H1 (cell line): ENCODE measurements around the gene SVEP1. TPM values are rescaled to one million over a fixed set of nuclear protein-coding genes. Genes with fewer than 3 reads are reported as not detected.

Experiments used
- CTCF ChIA-PET: fragments of 300-600 bp; sonication (Branson Sonifier 250); formaldehyde crosslinking; loops from one replicate; lab custom pipeline; 2021; ENCODE audit not compliant: partially characterized antibody; lab: Charles Lee
- POLR2A ChIA-PET: fragments of 300-600 bp; sonication (Branson Sonifier 250); formaldehyde crosslinking; loops from one replicate; lab custom pipeline; 2021; ENCODE audit warnings: inconsistent platforms; ENCODE audit not compliant: partially characterized antibody; lab: Charles Lee
- DNase-seq, 2 experiments: peaks; one replicate each; pipeline versions ENCODE4 v3.0.0 to v3.0.0-alpha.2; 2010 to 2022; ENCODE audit warnings: low spot score in 2 of 2, low read depth in 1 of 2, mixed read lengths in 1 of 2
- FAIRE-seq: peaks from 2 replicates; lab custom pipeline; 2011; peaks lifted over from hg19 to GRCh38; lab: Jason Lieb, UNC
- H2AFZ ChIP-seq: 2 replicates; pipeline ENCODE4 v1.8.1; 2012; ENCODE audit warnings: low read length, inconsistent platforms
- H2AK5ac ChIP-seq: 2 replicates; pipeline ENCODE4 v1.6.1; 2013; ENCODE audit warnings: low read depth, low read length
- H2BK120ac ChIP-seq: replicated peaks from 2 replicates; pipeline ENCODE3; 2013; ENCODE audit warnings: low read depth, low read length, inconsistent platforms
- H2BK12ac ChIP-seq: 2 replicates; pipeline ENCODE4 v1.6.1; 2013; ENCODE audit warnings: low read depth, low read length
- H2BK15ac ChIP-seq: 2 replicates; pipeline ENCODE4 v1.6.1; 2013; ENCODE audit warnings: low read length
- H2BK20ac ChIP-seq: 2 replicates; pipeline ENCODE4 v1.6.1; 2013; ENCODE audit warnings: low read length
- H2BK5ac ChIP-seq: 2 replicates; pipeline ENCODE4 v1.6.1; 2013; ENCODE audit warnings: low read depth, low read length
- H3K14ac ChIP-seq: 2 replicates; pipeline ENCODE4 v1.6.1; 2013; ENCODE audit warnings: inconsistent platforms; ENCODE audit not compliant: insufficient read length
- H3K18ac ChIP-seq: 2 replicates; pipeline ENCODE4 v1.6.1; 2013; ENCODE audit warnings: low read length; ENCODE audit errors: extremely low read depth
- H3K23ac ChIP-seq: 2 replicates; pipeline ENCODE4 v1.6.1; 2013; ENCODE audit warnings: inconsistent platforms; ENCODE audit not compliant: insufficient read length
- H3K23me2 ChIP-seq: 2 replicates; pipeline ENCODE4 v1.6.1; 2013; ENCODE audit warnings: low read depth, low read length
- H3K27ac ChIP-seq: 2 replicates; pipeline ENCODE4 v1.6.1; 2011; ENCODE audit warnings: low read depth, low read length, inconsistent platforms
- H3K27me3 ChIP-seq, 4 experiments: replicated peaks in 1 of 4; 1 replicate in 1 of 4; 2 replicates in 3 of 4; pipeline versions ENCODE4 v1.6.1 to v1.8.1; 2011 to 2013; ENCODE audit warnings: low read length in 3 of 4, mild to moderate bottlenecking in 3 of 4, inconsistent platforms in 2 of 4, mixed read lengths in 2 of 4, moderate library complexity in 1 of 4; ENCODE audit not compliant: control insufficient read depth in 3 of 4, insufficient read depth in 3 of 4; ENCODE audit errors: extremely low read depth in 1 of 4
- H3K36me3 ChIP-seq, 4 experiments: 2 replicates each; pipeline versions ENCODE4 v1.6.1 to v1.8.1; 2011 to 2013; ENCODE audit warnings: mild to moderate bottlenecking in 4 of 4, low read length in 3 of 4, moderate library complexity in 2 of 4, control low read depth in 1 of 4, inconsistent platforms in 1 of 4; ENCODE audit not compliant: insufficient read depth in 4 of 4, control insufficient read depth in 2 of 4
- H3K4ac ChIP-seq: replicated peaks from 2 replicates; pipeline ENCODE3; 2013; ENCODE audit warnings: low read length, low read depth, mixed read lengths, inconsistent platforms; ENCODE audit not compliant: insufficient read length
- H3K4me1 ChIP-seq, 4 experiments: replicated peaks in 1 of 4; 1 replicate in 1 of 4; 2 replicates in 3 of 4; pipeline versions ENCODE4 v1.6.1 to v1.8.1; 2011 to 2013; ENCODE audit warnings: low read length in 3 of 4, inconsistent platforms in 2 of 4, mixed read lengths in 1 of 4; ENCODE audit not compliant: insufficient read depth in 4 of 4, control insufficient read depth in 3 of 4
- H3K4me2 ChIP-seq, 2 experiments: 2 replicates each; pipeline versions ENCODE4 v1.6.1 to v1.8.1; 2011 to 2013; ENCODE audit warnings: low read depth in 2 of 2, low read length in 2 of 2, control low read depth in 1 of 2, inconsistent platforms in 1 of 2, mild to moderate bottlenecking in 1 of 2; ENCODE audit not compliant: insufficient read depth in 1 of 2
- H3K4me3 ChIP-seq, 4 experiments: fragments of 200-600, 300-600 bp in 1 of 4; sonication (generic), shearing (Covaris generic), sonication (Bioruptor Twin) in 1 of 4; 2 replicates each; pipeline versions ENCODE4 v1.5.1 to v1.8.1; 2011 to 2016; ENCODE audit warnings: low read length in 4 of 4, low read depth in 3 of 4, control low read depth in 2 of 4, inconsistent platforms in 2 of 4, mild to moderate bottlenecking in 2 of 4, mixed read lengths in 1 of 4, moderate library complexity in 1 of 4; ENCODE audit not compliant: insufficient read depth in 2 of 4; ENCODE audit errors: extremely low read depth in 1 of 4
- H3K56ac ChIP-seq: replicated peaks from 2 replicates; pipeline ENCODE3; 2013; ENCODE audit warnings: low read depth, mild to moderate bottlenecking, mixed read lengths, low read length, inconsistent platforms; ENCODE audit not compliant: insufficient read length
- H3K79me1 ChIP-seq: 2 replicates; pipeline ENCODE4 v1.6.1; 2013; ENCODE audit warnings: low read depth, low read length, control low read depth
- H3K79me2 ChIP-seq, 2 experiments: 2 replicates each; pipeline versions ENCODE4 v1.6.1 to v1.8.1; 2012 to 2013; ENCODE audit warnings: low read length in 2 of 2, mild to moderate bottlenecking in 2 of 2, inconsistent platforms in 1 of 2; ENCODE audit not compliant: insufficient read depth in 2 of 2, control insufficient read depth in 1 of 2
- H3K9ac ChIP-seq, 4 experiments: replicated peaks in 1 of 4; 1 replicate in 1 of 4; 2 replicates in 3 of 4; pipeline versions ENCODE4 v1.6.1 to v1.8.1; 2011 to 2013; ENCODE audit warnings: low read depth in 3 of 4, low read length in 3 of 4, control low read depth in 2 of 4, mild to moderate bottlenecking in 2 of 4, moderate library complexity in 2 of 4, inconsistent platforms in 1 of 4; ENCODE audit errors: extremely low read depth in 1 of 4
- H3K9me3 ChIP-seq, 2 experiments: 2 replicates each; pipeline versions ENCODE4 v1.6.1 to v1.8.1; 2012 to 2013; ENCODE audit warnings: mild to moderate bottlenecking in 2 of 2, moderate library complexity in 2 of 2, control low read depth in 1 of 2, inconsistent platforms in 1 of 2, low read depth in 1 of 2, low read length in 1 of 2, mixed read lengths in 1 of 2; ENCODE audit not compliant: insufficient read depth in 2 of 2
- H4K20me1 ChIP-seq, 2 experiments: replicated peaks in 1 of 2; 2 replicates each; pipeline versions ENCODE3 to v1.8.1; 2011 to 2013; ENCODE audit warnings: inconsistent platforms in 2 of 2, low read length in 2 of 2, mild to moderate bottlenecking in 1 of 2; ENCODE audit not compliant: insufficient read depth in 2 of 2, control insufficient read depth in 1 of 2
- H4K5ac ChIP-seq: 2 replicates; pipeline ENCODE4 v1.6.1; 2013; ENCODE audit warnings: low read length, low read depth, mixed read lengths, inconsistent platforms; ENCODE audit not compliant: insufficient read length
- H4K8ac ChIP-seq: 2 replicates; pipeline ENCODE4 v1.8.0; 2013; ENCODE audit warnings: mild to moderate bottlenecking, moderate library complexity, low read length, inconsistent platforms; ENCODE audit not compliant: insufficient read depth; ENCODE audit errors: extremely low read depth
- H4K91ac ChIP-seq: replicated peaks from 2 replicates; pipeline ENCODE3; 2013; ENCODE audit warnings: low read length, mixed read lengths, inconsistent platforms; ENCODE audit not compliant: insufficient read length
- POLR2A ChIP-seq, 2 experiments: IDR thresholded peaks; 1 replicate in 1 of 2; 2 replicates in 1 of 2; pipeline ENCODE4 v1.6.1; 2011; ENCODE audit warnings: low read depth in 2 of 2, low read length in 2 of 2, mild to moderate bottlenecking in 2 of 2; ENCODE audit errors: control extremely low read depth in 1 of 2
- RAD21 ChIP-seq, 2 experiments: IDR thresholded peaks in 1 of 2; conservative IDR thresholded peaks in 1 of 2; 2 replicates each; pipeline ENCODE4 v1.6.1; 2011; ENCODE audit warnings: low read depth in 2 of 2, low read length in 2 of 2, improper control_type of control experiment in 1 of 2, inconsistent platforms in 1 of 2, mild to moderate bottlenecking in 1 of 2, moderate library complexity in 1 of 2
- TBP ChIP-seq: IDR thresholded peaks from 2 replicates; pipeline ENCODE4 v1.6.1; 2011; ENCODE audit warnings: low read depth, low read length, improper control_type of control experiment
- WGBS, 2 experiments: shearing (Covaris generic) in 1 of 2; methylation state at CpG; one replicate each; pipeline versions ENCODE4 v1.1.6 to v1.1.7; 2013 to 2015; ENCODE audit warnings: low lambda C conversion rate in 2 of 2, mixed read lengths in 2 of 2, inconsistent platforms in 1 of 2, low coverage in 1 of 2, missing lambda C conversion rate in 1 of 2; ENCODE audit not compliant: insufficient replicate concordance in 2 of 2, insufficient coverage in 1 of 2, insufficient read length in 1 of 2; ENCODE audit errors: extremely low coverage in 1 of 2, missing lambda C conversion rate in 1 of 2; 5-methylcytosine and 5-hydroxymethylcytosine counted together
- polyA plus RNA-seq, 7 experiments: library from polyadenylated mRNA; depleted of rRNA in 3 of 7; stranded (reverse) in 5 of 7; unstranded in 2 of 7; fragments of >200 nt in 5 of 7; fragments of 200-250 nt in 2 of 7; gene quantifications; 1 replicate in 5 of 7; 2 replicates in 1 of 7; 4 replicates in 1 of 7; pipeline versions ENCODE4 v1.2.1 to v1.2.3, GENCODE V29; 2011 to 2013; ENCODE audit warnings: missing spikeins in 2 of 7, mixed read lengths in 2 of 7
- total RNA-seq: library from RNA; stranded (reverse); fragmentation: NEBNext Ultra II Directional; extraction: Animal tissue kit (Norgen Biotek cat#: 25700); gene quantifications from 2 replicates; pipeline ENCODE4 v1.2.1, GENCODE V29; 2021
- TF ChIP-seq, protein P1 (sequence below), 3 experiments: IDR thresholded peaks; 1 replicate in 2 of 3; 2 replicates in 1 of 3; pipeline versions ENCODE4 v1.5.1 to v1.6.1; 2011; ENCODE audit warnings: low read length in 3 of 3, mild to moderate bottlenecking in 3 of 3, inconsistent platforms in 2 of 3, low read depth in 1 of 3, moderate library complexity in 1 of 3; ENCODE audit not compliant: insufficient read depth in 1 of 3; ENCODE audit errors: control extremely low read depth in 1 of 3

Gene SVEP1
- total and polyA plus RNA-seq, 2 of the 8 experiments (the other 6 are each of a cell fraction or from before 2014, with no cell fraction given), result 0.11 to 0.37 TPM

DNA sequence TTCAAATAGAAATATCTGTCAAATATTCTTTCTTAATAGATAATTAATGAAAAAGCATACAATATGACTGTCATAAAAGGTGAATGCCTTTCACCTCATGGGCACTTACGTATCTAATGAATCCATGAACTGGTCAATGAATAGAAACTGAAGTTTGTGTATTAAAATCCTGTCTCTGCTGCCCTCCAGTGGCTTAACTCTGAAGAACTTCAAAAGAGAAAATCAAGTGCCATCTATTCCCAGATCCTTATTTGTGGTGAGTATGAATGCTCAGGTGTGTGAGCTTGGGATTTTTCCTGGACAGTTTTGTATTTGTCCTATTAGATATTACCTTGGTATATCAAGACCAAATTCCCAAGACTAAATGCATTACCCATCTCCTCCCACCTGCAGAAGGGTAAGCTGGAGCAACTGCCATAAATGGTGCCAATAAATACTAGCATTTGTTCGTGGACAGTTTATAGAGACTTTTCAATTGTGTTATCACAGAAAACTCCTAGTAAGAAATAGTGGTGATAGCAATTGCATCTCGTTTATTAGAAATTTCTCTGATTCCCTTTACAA lies 44.0 kb upstream of the SVEP1 start:
- Histone ChIP-seq H4K91ac (no peak overlapping the region), H3K23ac (no peak overlapping the region), H3K4me1 (peaks cover 0 to 7% (median 0%) of the 10 kb centered on the region in 4 experiments; a peak in 1 of 7 replicates), H4K5ac (no peak overlapping the region), H3K27ac (no peak overlapping the region), H3K79me1 (no peaks in the 10 kb centered on the region), H3K36me3 (no peaks in the 10 kb centered on the region), H3K14ac (no peak overlapping the region), H3K9ac (no peak overlapping the region), H3K27me3 (no peaks in the 10 kb centered on the region), H3K4me2 (no peak overlapping the region), H3K56ac (no peak overlapping the region), H3K4ac (no peak overlapping the region), H4K8ac (no peak overlapping the region), H3K4me3 (no peak overlapping the region), H2BK12ac (no peak overlapping the region), H2BK120ac (no peak overlapping the region), H3K18ac (no peak overlapping the region), H2AK5ac (no peak overlapping the region), H2BK15ac (no peak overlapping the region), H2AFZ (no peak overlapping the region), H3K79me2 (no peaks in the 10 kb centered on the region), H2BK20ac (no peak overlapping the region), H4K20me1 (no peaks in the 10 kb centered on the region), H3K9me3 (no peaks in the 10 kb centered on the region), H2BK5ac (no peak overlapping the region), H3K23me2 (no peaks in the 10 kb centered on the region)
- POLR2A ChIA-PET, result no interaction called here
- FAIRE-seq (peak; percentile 93), DNase-seq (peak in 1 of 2 experiments; percentile 51)
- CTCF ChIA-PET, result interaction anchor here (0.6 to 2.0 kb wide), 25 partner anchors 13 to 675 kb away, joined by 3 to 18 read pairs (median 4); no protein-coding TSS in a partner anchor
- 45% methylated on average over 3 of the region's 3 CpGs; no CpG with 5 or more reads in 1 of the 2 experiments for WGBS, 2 experiments
- TF ChIP-seq RAD21 (IDR thresholded peaks at IDR 0.05 in 1 of 2, conservative IDR thresholded peaks at IDR 0.05 in 1 of 2; ENCODE audit: low read depth in 2 of 2, low read length in 2 of 2), result peak; percentile 89 to 93
- TF ChIP-seq TBP, result no peak
- no peak for TF ChIP-seq POLR2A (IDR thresholded peaks at IDR 0.05; ENCODE audit: control extremely low read depth in 1 of 2, low read depth in 2 of 2, low read length in 2 of 2)
- TF ChIP-seq, protein P1, sequence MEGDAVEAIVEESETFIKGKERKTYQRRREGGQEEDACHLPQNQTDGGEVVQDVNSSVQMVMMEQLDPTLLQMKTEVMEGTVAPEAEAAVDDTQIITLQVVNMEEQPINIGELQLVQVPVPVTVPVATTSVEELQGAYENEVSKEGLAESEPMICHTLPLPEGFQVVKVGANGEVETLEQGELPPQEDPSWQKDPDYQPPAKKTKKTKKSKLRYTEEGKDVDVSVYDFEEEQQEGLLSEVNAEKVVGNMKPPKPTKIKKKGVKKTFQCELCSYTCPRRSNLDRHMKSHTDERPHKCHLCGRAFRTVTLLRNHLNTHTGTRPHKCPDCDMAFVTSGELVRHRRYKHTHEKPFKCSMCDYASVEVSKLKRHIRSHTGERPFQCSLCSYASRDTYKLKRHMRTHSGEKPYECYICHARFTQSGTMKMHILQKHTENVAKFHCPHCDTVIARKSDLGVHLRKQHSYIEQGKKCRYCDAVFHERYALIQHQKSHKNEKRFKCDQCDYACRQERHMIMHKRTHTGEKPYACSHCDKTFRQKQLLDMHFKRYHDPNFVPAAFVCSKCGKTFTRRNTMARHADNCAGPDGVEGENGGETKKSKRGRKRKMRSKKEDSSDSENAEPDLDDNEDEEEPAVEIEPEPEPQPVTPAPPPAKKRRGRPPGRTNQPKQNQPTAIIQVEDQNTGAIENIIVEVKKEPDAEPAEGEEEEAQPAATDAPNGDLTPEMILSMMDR (IDR thresholded peaks at IDR 0.05; ENCODE audit: control extremely low read depth in 1 of 3, insufficient read depth in 1 of 3, low read depth in 1 of 3, low read length in 3 of 3), result peak in 2 of 3 experiments; percentile 48 to 68; a peak in 3 of 4 replicates
